ENCODE measurements around the gene FHL2. TPM values are rescaled to one million over a fixed set of nuclear protein-coding genes. Genes with fewer than 3 reads are reported as not detected.

FHL2 gene
- total RNA-seq, 4 donors from 2014 or later: 27.4 to 100 (median 62.7) TPM

- Histone ChIP-seq H3K4me3 (no peak overlapping the region), H3K4me1 (peaks cover 6% of the 10 kb centered on the region in 2 donors), H3K36me3 (no peaks in the 10 kb centered on the region), H3K9me3 (no peaks in the 10 kb centered on the region), H3K27ac (no peak overlapping the region), H3K27me3 (no peaks in the 10 kb centered on the region)
- TF ChIP-seq CTCF (IDR thresholded peaks at IDR 0.05) (no peak), POLR2A (IDR thresholded peaks at IDR 0.05) (no peak)
- intact Hi-C loops (cut with DNase I; ENCODE audit: low total_unique reads): no loop called here
- no peak for DNase-seq
These were observed 9.3 kb upstream of the FHL2 start for GRCh38 chr2:105407946-105408743.

GRCh38 chr2:105406221-105406620 is 7.4 kb upstream of the FHL2 start:
- H3K4me1 ChIP-seq: peaks cover 6% of the 10 kb centered on the region in 2 donors
- TF ChIP-seq CTCF (IDR thresholded peaks at IDR 0.05) (no peak), POLR2A (IDR thresholded peaks at IDR 0.05) (no peak)
- H3K9me3 ChIP-seq: no peaks in the 10 kb centered on the region
- no peaks in the 10 kb centered on the region for H3K27me3 ChIP-seq
- no peak for DNase-seq
- intact Hi-C loops (cut with DNase I; ENCODE audit: low total_unique reads): no loop called here
- H3K36me3 ChIP-seq: no peaks in the 10 kb centered on the region
- H3K27ac ChIP-seq: no peak overlapping the region
- H3K4me3 ChIP-seq: no peak overlapping the region

GRCh38 chr2:105405291-105405690 is 6.4 kb upstream of the FHL2 start:
- no peak for TF ChIP-seq CTCF (IDR thresholded peaks at IDR 0.05)
- intact Hi-C loops (cut with DNase I; ENCODE audit: low total_unique reads): no loop called here
- H3K27me3 ChIP-seq: no peaks in the 10 kb centered on the region
- peaks cover 2 to 6% of the 10 kb centered on the region in 2 donors for H3K4me1 ChIP-seq
- no peaks in the 10 kb centered on the region for H3K36me3 ChIP-seq
- no peak overlapping the region for H3K4me3 ChIP-seq
- no peak for DNase-seq
- H3K9me3 ChIP-seq: no peaks in the 10 kb centered on the region
- peak overlapping the region in 1 of 2 donors; percentile 76 for H3K27ac ChIP-seq

GRCh38 chr2:105404736-105405135 is 5.9 kb upstream of the FHL2 start:
- TF ChIP-seq POLR2A (IDR thresholded peaks at IDR 0.05): no peak
- no peak for TF ChIP-seq CTCF (IDR thresholded peaks at IDR 0.05)
- Histone ChIP-seq H3K4me3 (no peak overlapping the region), H3K4me1 (peaks cover 0 to 6% of the 10 kb centered on the region in 2 donors), H3K36me3 (no peaks in the 10 kb centered on the region), H3K27me3 (no peaks in the 10 kb centered on the region), H3K9me3 (no peaks in the 10 kb centered on the region), H3K27ac (peak overlapping the region; percentile 71 to 76)
- intact Hi-C loops (cut with DNase I; ENCODE audit: low total_unique reads): no loop called here
- no peak for DNase-seq

- peak; percentile 55 to 73 for DNase-seq
- H3K9me3 ChIP-seq: no peaks in the 10 kb centered on the region
- H3K27me3 ChIP-seq: no peaks in the 10 kb centered on the region
- intact Hi-C loops (cut with DNase I; ENCODE audit: low total_unique reads): no loop called here
- peak overlapping the region; percentile 71 to 76 for H3K27ac ChIP-seq
- H3K4me3 ChIP-seq: no peak overlapping the region
- no peaks in the 10 kb centered on the region for H3K36me3 ChIP-seq
- TF ChIP-seq POLR2A (IDR thresholded peaks at IDR 0.05) (no peak), CTCF (IDR thresholded peaks at IDR 0.05) (no peak)
- H3K4me1 ChIP-seq: peaks cover 0 to 4% of the 10 kb centered on the region in 2 donors
These were observed 5.2 kb upstream of the FHL2 start for GRCh38 chr2:105403783-105404698.
